Colonic mucosa (tissue), 4 donors: ENCODE results near the gene GALNT18. TPM values are rescaled to one million over a fixed set of nuclear protein-coding genes. Genes with fewer than 3 reads are reported as not detected.

Experiments
- DNase-seq: peaks from one replicate; pipeline ENCODE4 v3.0.0-alpha.2; 2020
- H3K27ac ChIP-seq: fragments of 200-600 bp; one replicate; pipeline ENCODE4 v1.8.0; 2021
- H3K27me3 ChIP-seq: fragments of 200-600 bp; one replicate; pipeline ENCODE4 v1.8.0; 2021
- H3K36me3 ChIP-seq: fragments of 200-600 bp; one replicate; pipeline ENCODE4 v1.8.0; 2021
- H3K4me1 ChIP-seq: fragments of 200-600 bp; one replicate; pipeline ENCODE4 v1.8.0; 2021; ENCODE audit warnings: mild to moderate bottlenecking
- H3K4me3 ChIP-seq: fragments of 200-600 bp; one replicate; pipeline ENCODE4 v1.8.0; 2021
- H3K9ac ChIP-seq, 2 donors: one replicate each; pipeline ENCODE4 v1.7.0; 2013; ENCODE audit warnings: control low read depth in 2 of 2, low read depth in 2 of 2, low read length in 2 of 2
- H3K9me3 ChIP-seq: fragments of 200-600 bp; one replicate; pipeline ENCODE4 v1.8.0; 2021
- intact Hi-C: fragments of 100-400 bp; cut with DNase I; formaldehyde crosslinking; loops from one replicate; pipeline ENCODE4 v1.14.1; 2022
- total RNA-seq, 2 donors: library from RNA; stranded (reverse); fragmentation: NEBNext Ultra II Directional in 1 of 2; extraction: Animal tissue kit (Norgen Biotek cat#: 25700) in 1 of 2; gene quantifications; one replicate each; pipeline ENCODE4 v1.2.1, GENCODE V29; 2021
- TF ChIP-seq, protein P1 (sequence below): fragments of 200-600 bp; IDR thresholded peaks from one replicate; pipeline ENCODE4 v1.8.0; 2022; ENCODE audit warnings: antibody characterized with exemption, mild to moderate bottlenecking
- donor health status: healthy.
- donor health status: DM: no; HTN: no; CAD: no.
- donor health status: DM: no; HTN: no; CAD: no.

GALNT18 gene
- total RNA-seq, 2 donors from 2014 or later: 3.6 to 8.3 TPM

- H3K4me1 ChIP-seq: no peaks in the 10 kb centered on the region
- no peaks in the 10 kb centered on the region for H3K36me3 ChIP-seq
- TF ChIP-seq, protein P1, sequence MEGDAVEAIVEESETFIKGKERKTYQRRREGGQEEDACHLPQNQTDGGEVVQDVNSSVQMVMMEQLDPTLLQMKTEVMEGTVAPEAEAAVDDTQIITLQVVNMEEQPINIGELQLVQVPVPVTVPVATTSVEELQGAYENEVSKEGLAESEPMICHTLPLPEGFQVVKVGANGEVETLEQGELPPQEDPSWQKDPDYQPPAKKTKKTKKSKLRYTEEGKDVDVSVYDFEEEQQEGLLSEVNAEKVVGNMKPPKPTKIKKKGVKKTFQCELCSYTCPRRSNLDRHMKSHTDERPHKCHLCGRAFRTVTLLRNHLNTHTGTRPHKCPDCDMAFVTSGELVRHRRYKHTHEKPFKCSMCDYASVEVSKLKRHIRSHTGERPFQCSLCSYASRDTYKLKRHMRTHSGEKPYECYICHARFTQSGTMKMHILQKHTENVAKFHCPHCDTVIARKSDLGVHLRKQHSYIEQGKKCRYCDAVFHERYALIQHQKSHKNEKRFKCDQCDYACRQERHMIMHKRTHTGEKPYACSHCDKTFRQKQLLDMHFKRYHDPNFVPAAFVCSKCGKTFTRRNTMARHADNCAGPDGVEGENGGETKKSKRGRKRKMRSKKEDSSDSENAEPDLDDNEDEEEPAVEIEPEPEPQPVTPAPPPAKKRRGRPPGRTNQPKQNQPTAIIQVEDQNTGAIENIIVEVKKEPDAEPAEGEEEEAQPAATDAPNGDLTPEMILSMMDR: no peak
- no peak overlapping the region for H3K27ac ChIP-seq
- H3K4me3 ChIP-seq: no peak overlapping the region
- no peak overlapping the region for H3K9ac ChIP-seq
- intact Hi-C loops: no loop called here
- DNase-seq: no peak
- no peaks in the 10 kb centered on the region for H3K9me3 ChIP-seq
- no peaks in the 10 kb centered on the region for H3K27me3 ChIP-seq
Measured at GRCh38 chr11:11293798-11294550, 327.8 kb downstream of the GALNT18 start.

DNA sequence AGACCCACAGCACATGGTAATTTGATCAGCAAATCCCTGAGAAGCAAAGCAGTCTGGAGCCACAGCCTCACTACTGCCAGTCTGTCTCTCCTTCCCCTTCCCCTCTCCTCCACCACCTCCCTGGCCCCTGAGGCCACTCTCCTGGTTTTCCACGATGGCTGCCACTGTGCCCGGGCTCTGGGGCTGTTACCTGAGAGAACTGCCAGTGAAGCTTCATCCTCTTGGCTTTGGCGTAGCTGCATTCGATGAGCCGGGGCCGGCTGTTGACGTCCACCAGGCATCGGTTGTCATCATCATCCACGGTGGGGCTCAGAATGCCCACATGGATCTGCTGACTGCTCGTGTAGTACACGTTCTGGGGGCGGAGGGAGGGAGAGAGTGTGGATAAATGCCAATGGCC is 329.0 kb downstream of the GALNT18 start:
- no peak overlapping the region for H3K4me3 ChIP-seq
- no peak overlapping the region for H3K27ac ChIP-seq
- no peaks in the 10 kb centered on the region for H3K36me3 ChIP-seq
- H3K4me1 ChIP-seq: no peaks in the 10 kb centered on the region
- no peaks in the 10 kb centered on the region for H3K9me3 ChIP-seq
- intact Hi-C loops: no loop called here
- TF ChIP-seq, protein P1: no peak
- H3K27me3 ChIP-seq: no peaks in the 10 kb centered on the region
- H3K9ac ChIP-seq: no peak overlapping the region
- no peak for DNase-seq

- intact Hi-C loops: no loop called here
Measured at GRCh38 chr11:11291041-11292015, 330.5 kb downstream of the GALNT18 start.

GRCh38 chr11:11290354-11290753 is 331.5 kb downstream of the GALNT18 start:
- Histone ChIP-seq H3K4me3 (no peak overlapping the region), H3K9ac (no peak overlapping the region), H3K27ac (no peak overlapping the region), H3K36me3 (no peaks in the 10 kb centered on the region), H3K9me3 (no peaks in the 10 kb centered on the region), H3K27me3 (no peaks in the 10 kb centered on the region), H3K4me1 (no peaks in the 10 kb centered on the region)
- DNase-seq: no peak
- TF ChIP-seq, protein P1: no peak
- intact Hi-C loops: no loop called here

More at GRCh38 chr11:11291041-11292015, 330.5 kb downstream of the GALNT18 start:
- TF ChIP-seq, protein P1: no peak
- H3K4me1 ChIP-seq: no peaks in the 10 kb centered on the region
- DNase-seq: no peak
- no peaks in the 10 kb centered on the region for H3K9me3 ChIP-seq
- no peaks in the 10 kb centered on the region for H3K27me3 ChIP-seq
- H3K27ac ChIP-seq: no peak overlapping the region
- no peaks in the 10 kb centered on the region for H3K36me3 ChIP-seq
- no peak overlapping the region for H3K9ac ChIP-seq
- H3K4me3 ChIP-seq: no peak overlapping the region

- intact Hi-C loops: no loop called here
- Histone ChIP-seq H3K27me3 (no peaks in the 10 kb centered on the region), H3K4me1 (no peaks in the 10 kb centered on the region), H3K27ac (no peak overlapping the region), H3K9ac (no peak overlapping the region), H3K9me3 (no peaks in the 10 kb centered on the region), H3K36me3 (no peaks in the 10 kb centered on the region), H3K4me3 (no peak overlapping the region)
- TF ChIP-seq, protein P1: no peak
- DNase-seq: no peak
Measured at GRCh38 chr11:11289669-11290068, 332.1 kb downstream of the GALNT18 start.
